C4-2B (cell line): ENCODE measurements around the gene PPARD.
A peak's percentile ranks its signal among the peaks of the same experiment; 100 is the strongest.

Experiments used
- H3K27ac ChIP-seq: fragments of 450-650 bp; 2 replicates; pipeline ENCODE4 v1.5.1; 2017
- CTCF ChIP-seq: fragments of 450-650 bp; conservative IDR thresholded peaks from 2 replicates; pipeline ENCODE4 v1.5.1; 2017; ENCODE audit warnings: mild to moderate bottlenecking
- ZFX ChIP-seq: fragments of 450-650 bp; IDR thresholded peaks from 2 replicates; pipeline ENCODE4 v1.6.1; 2017

Gene PPARD

GRCh38 chr6:35468980-35469750 lies 126.8 kb downstream of the PPARD start:
- no peak for TF ChIP-seq CTCF
- TF ChIP-seq ZFX = no peak
- H3K27ac ChIP-seq = peak overlapping the region; percentile 98

- H3K27ac ChIP-seq = peak overlapping the region; percentile 98
- TF ChIP-seq ZFX (no peak), CTCF (no peak)
These were observed 127.6 kb downstream of the PPARD start for GRCh38 chr6:35469751-35470662.

- TF ChIP-seq CTCF = no peak
- peak overlapping the region; percentile 98 for H3K27ac ChIP-seq
These were observed 128.3 kb downstream of the PPARD start for GRCh38 chr6:35470663-35471120.

- TF ChIP-seq ZFX (no peak), CTCF (no peak)
- peak overlapping the region; percentile 14 for H3K27ac ChIP-seq
These were observed 129.5 kb downstream of the PPARD start for GRCh38 chr6:35471836-35472345.

- no peak overlapping the region for H3K27ac ChIP-seq
- no peak for TF ChIP-seq CTCF
- no peak for TF ChIP-seq ZFX
These were observed 130.9 kb downstream of the PPARD start for GRCh38 chr6:35473075-35473849.

- no peak overlapping the region for H3K27ac ChIP-seq
- TF ChIP-seq CTCF (no peak), ZFX (no peak)
These were observed 131.4 kb downstream of the PPARD start for GRCh38 chr6:35473850-35474130.
